ENCODE results near the gene SNX5. TPM values are rescaled to one million over a fixed set of nuclear protein-coding genes. Genes with fewer than 3 reads are reported as not detected.

The SNX5 gene
- total and polyA plus RNA-seq, 12 donors = 29.0 to 59.1 (median 47.3) TPM

DNA sequence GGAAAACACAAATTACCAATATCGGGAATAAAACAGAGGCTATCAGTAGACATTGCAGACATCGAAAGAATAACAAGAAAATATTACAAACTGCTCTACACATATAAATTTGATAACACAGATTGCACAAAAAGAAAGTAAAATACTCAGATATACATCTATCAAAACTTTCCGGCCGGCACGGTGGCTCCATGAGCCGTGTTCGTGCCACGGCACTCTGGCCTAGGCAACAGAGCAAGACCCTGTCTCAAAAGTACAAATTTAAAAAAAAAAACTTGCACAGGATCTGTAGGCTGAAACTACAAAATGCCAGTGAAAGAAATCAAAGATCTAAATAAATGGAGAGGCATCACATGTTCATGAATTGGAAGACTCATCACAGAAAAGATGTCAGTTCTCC lies 49.4 kb downstream of the SNX5 start:
- no peaks in the 10 kb centered on the region for H3K9me3 ChIP-seq
- no peak overlapping the region for H3K27ac ChIP-seq
- intact Hi-C loops (cut with DNase I) = loop anchor here in 1 of 10 donors (10.0 kb wide), 1 partner anchor 394 kb away; no protein-coding TSS in a partner anchor
- no peak overlapping the region for H3K4me3 ChIP-seq
- H3K36me3 ChIP-seq = no peaks in the 10 kb centered on the region
- ATAC-seq = no peak
- H3K27me3 ChIP-seq = no peaks in the 10 kb centered on the region
- no peak for TF ChIP-seq CTCF (IDR thresholded peaks at IDR 0.05)
- WGBS, 2 donors = 95 to 97% methylated on average over 8 of the region's 8 CpGs
- DNase-seq = no peak
- no peaks in the 10 kb centered on the region for H3K4me1 ChIP-seq

GRCh38 chr20:17917832-17918618 lies 50.6 kb downstream of the SNX5 start:
- WGBS, 2 donors = 88 to 92% methylated on average over 7 of the region's 7 CpGs
- intact Hi-C loops (cut with DNase I) = loop anchor here in 1 of 10 donors (10.0 kb wide), 1 partner anchor 393 kb away; no protein-coding TSS in a partner anchor

GRCh38 chr20:17916433-17916891 lies 52.1 kb downstream of the SNX5 start:
- intact Hi-C loops (cut with DNase I) = loop anchor here in 1 of 10 donors (10.0 kb wide), 1 partner anchor 392 kb away; no protein-coding TSS in a partner anchor
- no peaks in the 10 kb centered on the region for H3K27me3 ChIP-seq
- no peak overlapping the region for H3K4me3 ChIP-seq
- ATAC-seq (peak in 6 of 8 donors; percentile 37 to 74 (median 44)), DNase-seq (no peak)
- H3K27ac ChIP-seq = peak overlapping the region in 1 of 10 donors; percentile 67
- H3K36me3 ChIP-seq = no peaks in the 10 kb centered on the region
- peaks cover 0 to 5% (median under 1%) of the 10 kb centered on the region in 9 donors for H3K4me1 ChIP-seq
- no peak for TF ChIP-seq CTCF (IDR thresholded peaks at IDR 0.05)
- H3K9me3 ChIP-seq = no peaks in the 10 kb centered on the region
- whole genome bisulfite sequencing, 2 donors = 62 to 65% methylated on average over 3 of the region's 3 CpGs

More at GRCh38 chr20:17917832-17918618, 50.6 kb downstream of the SNX5 start:
- DNase-seq (no peak), ATAC-seq (no peak)
- TF ChIP-seq CTCF (IDR thresholded peaks at IDR 0.05) = no peak
- no peaks in the 10 kb centered on the region for H3K4me1 ChIP-seq
- no peaks in the 10 kb centered on the region for H3K9me3 ChIP-seq
- H3K27me3 ChIP-seq = no peaks in the 10 kb centered on the region
- H3K4me3 ChIP-seq = no peak overlapping the region
- H3K36me3 ChIP-seq = no peaks in the 10 kb centered on the region
- no peak overlapping the region for H3K27ac ChIP-seq

GRCh38 chr20:17914957-17915356 lies 53.6 kb downstream of the SNX5 start:
- no peak for TF ChIP-seq CTCF (IDR thresholded peaks at IDR 0.05)
- Histone ChIP-seq H3K4me3 (no peak overlapping the region), H3K9me3 (no peaks in the 10 kb centered on the region), H3K27me3 (no peaks in the 10 kb centered on the region), H3K27ac (no peak overlapping the region), H3K4me1 (peaks cover 6 to 20% (median 15%) of the 10 kb centered on the region in 9 donors), H3K36me3 (no peaks in the 10 kb centered on the region)
- ATAC-seq = no peak
- DNase-seq = no peak
- 83 to 87% methylated on average over 4 of the region's 4 CpGs for WGBS, 2 donors
- intact Hi-C loops (cut with DNase I) = loop anchor here in 1 of 10 donors (10.0 kb wide), 1 partner anchor 390 kb away; no protein-coding TSS in a partner anchor
